H1 (cell line): Measurements from ENCODE around the gene S100A12. TPM values are rescaled to one million over a fixed set of nuclear protein-coding genes. Genes with fewer than 3 reads are reported as not detected.

Experiments
- CTCF ChIA-PET: fragments of 300-600 bp; sonication (Branson Sonifier 250); formaldehyde crosslinking; loops from one replicate; lab custom pipeline; 2021; ENCODE audit not compliant: partially characterized antibody; lab: Charles Lee
- POLR2A ChIA-PET: fragments of 300-600 bp; sonication (Branson Sonifier 250); formaldehyde crosslinking; loops from one replicate; lab custom pipeline; 2021; ENCODE audit warnings: inconsistent platforms; ENCODE audit not compliant: partially characterized antibody; lab: Charles Lee
- DNase-seq, 2 experiments: peaks; one replicate each; pipeline versions ENCODE4 v3.0.0 to v3.0.0-alpha.2; 2010 to 2022; ENCODE audit warnings: low spot score in 2 of 2, low read depth in 1 of 2, mixed read lengths in 1 of 2
- FAIRE-seq: peaks from 2 replicates; lab custom pipeline; 2011; peaks lifted over from hg19 to GRCh38; lab: Jason Lieb, UNC
- H2AFZ ChIP-seq: 2 replicates; pipeline ENCODE4 v1.8.1; 2012; ENCODE audit warnings: low read length, inconsistent platforms
- H2AK5ac ChIP-seq: 2 replicates; pipeline ENCODE4 v1.6.1; 2013; ENCODE audit warnings: low read depth, low read length
- H2BK120ac ChIP-seq: replicated peaks from 2 replicates; pipeline ENCODE3; 2013; ENCODE audit warnings: low read depth, low read length, inconsistent platforms
- H2BK12ac ChIP-seq: 2 replicates; pipeline ENCODE4 v1.6.1; 2013; ENCODE audit warnings: low read depth, low read length
- H2BK15ac ChIP-seq: 2 replicates; pipeline ENCODE4 v1.6.1; 2013; ENCODE audit warnings: low read length
- H2BK20ac ChIP-seq: 2 replicates; pipeline ENCODE4 v1.6.1; 2013; ENCODE audit warnings: low read length
- H2BK5ac ChIP-seq: 2 replicates; pipeline ENCODE4 v1.6.1; 2013; ENCODE audit warnings: low read depth, low read length
- H3K14ac ChIP-seq: 2 replicates; pipeline ENCODE4 v1.6.1; 2013; ENCODE audit warnings: inconsistent platforms; ENCODE audit not compliant: insufficient read length
- H3K18ac ChIP-seq: 2 replicates; pipeline ENCODE4 v1.6.1; 2013; ENCODE audit warnings: low read length; ENCODE audit errors: extremely low read depth
- H3K23ac ChIP-seq: 2 replicates; pipeline ENCODE4 v1.6.1; 2013; ENCODE audit warnings: inconsistent platforms; ENCODE audit not compliant: insufficient read length
- H3K23me2 ChIP-seq: 2 replicates; pipeline ENCODE4 v1.6.1; 2013; ENCODE audit warnings: low read depth, low read length
- H3K27ac ChIP-seq: 2 replicates; pipeline ENCODE4 v1.6.1; 2011; ENCODE audit warnings: low read depth, low read length, inconsistent platforms
- H3K27me3 ChIP-seq, 4 experiments: replicated peaks in 1 of 4; 1 replicate in 1 of 4; 2 replicates in 3 of 4; pipeline versions ENCODE4 v1.6.1 to v1.8.1; 2011 to 2013; ENCODE audit warnings: low read length in 3 of 4, mild to moderate bottlenecking in 3 of 4, inconsistent platforms in 2 of 4, mixed read lengths in 2 of 4, moderate library complexity in 1 of 4; ENCODE audit not compliant: control insufficient read depth in 3 of 4, insufficient read depth in 3 of 4; ENCODE audit errors: extremely low read depth in 1 of 4
- H3K36me3 ChIP-seq, 4 experiments: 2 replicates each; pipeline versions ENCODE4 v1.6.1 to v1.8.1; 2011 to 2013; ENCODE audit warnings: mild to moderate bottlenecking in 4 of 4, low read length in 3 of 4, moderate library complexity in 2 of 4, control low read depth in 1 of 4, inconsistent platforms in 1 of 4; ENCODE audit not compliant: insufficient read depth in 4 of 4, control insufficient read depth in 2 of 4
- H3K4ac ChIP-seq: replicated peaks from 2 replicates; pipeline ENCODE3; 2013; ENCODE audit warnings: low read length, low read depth, mixed read lengths, inconsistent platforms; ENCODE audit not compliant: insufficient read length
- H3K4me1 ChIP-seq, 4 experiments: replicated peaks in 1 of 4; 1 replicate in 1 of 4; 2 replicates in 3 of 4; pipeline versions ENCODE4 v1.6.1 to v1.8.1; 2011 to 2013; ENCODE audit warnings: low read length in 3 of 4, inconsistent platforms in 2 of 4, mixed read lengths in 1 of 4; ENCODE audit not compliant: insufficient read depth in 4 of 4, control insufficient read depth in 3 of 4
- H3K4me2 ChIP-seq, 2 experiments: 2 replicates each; pipeline versions ENCODE4 v1.6.1 to v1.8.1; 2011 to 2013; ENCODE audit warnings: low read depth in 2 of 2, low read length in 2 of 2, control low read depth in 1 of 2, inconsistent platforms in 1 of 2, mild to moderate bottlenecking in 1 of 2; ENCODE audit not compliant: insufficient read depth in 1 of 2
- H3K4me3 ChIP-seq, 4 experiments: fragments of 200-600, 300-600 bp in 1 of 4; sonication (generic), shearing (Covaris generic), sonication (Bioruptor Twin) in 1 of 4; 2 replicates each; pipeline versions ENCODE4 v1.5.1 to v1.8.1; 2011 to 2016; ENCODE audit warnings: low read length in 4 of 4, low read depth in 3 of 4, control low read depth in 2 of 4, inconsistent platforms in 2 of 4, mild to moderate bottlenecking in 2 of 4, mixed read lengths in 1 of 4, moderate library complexity in 1 of 4; ENCODE audit not compliant: insufficient read depth in 2 of 4; ENCODE audit errors: extremely low read depth in 1 of 4
- H3K56ac ChIP-seq: replicated peaks from 2 replicates; pipeline ENCODE3; 2013; ENCODE audit warnings: low read depth, mild to moderate bottlenecking, mixed read lengths, low read length, inconsistent platforms; ENCODE audit not compliant: insufficient read length
- H3K79me1 ChIP-seq: 2 replicates; pipeline ENCODE4 v1.6.1; 2013; ENCODE audit warnings: low read depth, low read length, control low read depth
- H3K79me2 ChIP-seq, 2 experiments: 2 replicates each; pipeline versions ENCODE4 v1.6.1 to v1.8.1; 2012 to 2013; ENCODE audit warnings: low read length in 2 of 2, mild to moderate bottlenecking in 2 of 2, inconsistent platforms in 1 of 2; ENCODE audit not compliant: insufficient read depth in 2 of 2, control insufficient read depth in 1 of 2
- H3K9ac ChIP-seq, 4 experiments: replicated peaks in 1 of 4; 1 replicate in 1 of 4; 2 replicates in 3 of 4; pipeline versions ENCODE4 v1.6.1 to v1.8.1; 2011 to 2013; ENCODE audit warnings: low read depth in 3 of 4, low read length in 3 of 4, control low read depth in 2 of 4, mild to moderate bottlenecking in 2 of 4, moderate library complexity in 2 of 4, inconsistent platforms in 1 of 4; ENCODE audit errors: extremely low read depth in 1 of 4
- H3K9me3 ChIP-seq, 2 experiments: 2 replicates each; pipeline versions ENCODE4 v1.6.1 to v1.8.1; 2012 to 2013; ENCODE audit warnings: mild to moderate bottlenecking in 2 of 2, moderate library complexity in 2 of 2, control low read depth in 1 of 2, inconsistent platforms in 1 of 2, low read depth in 1 of 2, low read length in 1 of 2, mixed read lengths in 1 of 2; ENCODE audit not compliant: insufficient read depth in 2 of 2
- H4K20me1 ChIP-seq, 2 experiments: replicated peaks in 1 of 2; 2 replicates each; pipeline versions ENCODE3 to v1.8.1; 2011 to 2013; ENCODE audit warnings: inconsistent platforms in 2 of 2, low read length in 2 of 2, mild to moderate bottlenecking in 1 of 2; ENCODE audit not compliant: insufficient read depth in 2 of 2, control insufficient read depth in 1 of 2
- H4K5ac ChIP-seq: 2 replicates; pipeline ENCODE4 v1.6.1; 2013; ENCODE audit warnings: low read length, low read depth, mixed read lengths, inconsistent platforms; ENCODE audit not compliant: insufficient read length
- H4K8ac ChIP-seq: 2 replicates; pipeline ENCODE4 v1.8.0; 2013; ENCODE audit warnings: mild to moderate bottlenecking, moderate library complexity, low read length, inconsistent platforms; ENCODE audit not compliant: insufficient read depth; ENCODE audit errors: extremely low read depth
- H4K91ac ChIP-seq: replicated peaks from 2 replicates; pipeline ENCODE3; 2013; ENCODE audit warnings: low read length, mixed read lengths, inconsistent platforms; ENCODE audit not compliant: insufficient read length
- E2F6 ChIP-seq: IDR thresholded peaks from 2 replicates; pipeline ENCODE4 v1.6.1; 2012; ENCODE audit warnings: inconsistent platforms
- EP300 ChIP-seq, 2 experiments: IDR thresholded peaks; 1 replicate in 1 of 2; 2 replicates in 1 of 2; pipeline ENCODE4 v1.6.1; 2011 to 2012; ENCODE audit warnings: low read depth in 2 of 2, low read length in 2 of 2, mild to moderate bottlenecking in 2 of 2, borderline replicate concordance in 1 of 2, inconsistent platforms in 1 of 2, moderate library complexity in 1 of 2
- RNF2 ChIP-seq: fragments of 200-900, 300-1000 bp; sonication (generic); IDR thresholded peaks from 2 replicates; pipeline ENCODE4 v1.7.1; 2016; ENCODE audit warnings: borderline replicate concordance, low read depth, mild to moderate bottlenecking, antibody characterized with exemption, low read length; ENCODE audit not compliant: poor library complexity, severe bottlenecking; ENCODE audit errors: missing control alignments
- USF2 ChIP-seq: IDR thresholded peaks from 2 replicates; pipeline ENCODE4 v1.6.1; 2011; ENCODE audit warnings: low read length, improper control_type of control experiment
- YY1 ChIP-seq: IDR thresholded peaks from 2 replicates; pipeline ENCODE4 v1.6.1; 2011; ENCODE audit warnings: low read depth, mild to moderate bottlenecking, low read length
- WGBS, 2 experiments: shearing (Covaris generic) in 1 of 2; methylation state at CpG; one replicate each; pipeline versions ENCODE4 v1.1.6 to v1.1.7; 2013 to 2015; ENCODE audit warnings: low lambda C conversion rate in 2 of 2, mixed read lengths in 2 of 2, inconsistent platforms in 1 of 2, low coverage in 1 of 2, missing lambda C conversion rate in 1 of 2; ENCODE audit not compliant: insufficient replicate concordance in 2 of 2, insufficient coverage in 1 of 2, insufficient read length in 1 of 2; ENCODE audit errors: extremely low coverage in 1 of 2, missing lambda C conversion rate in 1 of 2; 5-methylcytosine and 5-hydroxymethylcytosine counted together
- polyA plus RNA-seq, 7 experiments: library from polyadenylated mRNA; depleted of rRNA in 3 of 7; stranded (reverse) in 5 of 7; unstranded in 2 of 7; fragments of >200 nt in 5 of 7; fragments of 200-250 nt in 2 of 7; gene quantifications; 1 replicate in 5 of 7; 2 replicates in 1 of 7; 4 replicates in 1 of 7; pipeline versions ENCODE4 v1.2.1 to v1.2.3, GENCODE V29; 2011 to 2013; ENCODE audit warnings: missing spikeins in 2 of 7, mixed read lengths in 2 of 7
- total RNA-seq: library from RNA; stranded (reverse); fragmentation: NEBNext Ultra II Directional; extraction: Animal tissue kit (Norgen Biotek cat#: 25700); gene quantifications from 2 replicates; pipeline ENCODE4 v1.2.1, GENCODE V29; 2021

The S100A12 gene
- total and polyA plus RNA-seq, 2 of the 8 experiments (the other 6 are each of a cell fraction or from before 2014, with no cell fraction given): not detected

GRCh38 chr1:153340356-153340755 is 35.1 kb downstream of the S100A12 start:
- CTCF ChIA-PET: no interaction called here

More at GRCh38 chr1:153340356-153340755, 35.1 kb downstream of the S100A12 start:
- no peak overlapping the region for H3K9ac ChIP-seq
- no peak overlapping the region for H4K91ac ChIP-seq
- H3K36me3 ChIP-seq: no peaks in the 10 kb centered on the region
- peaks cover 4% of the 10 kb centered on the region in 2 experiments; a peak in 2 of 4 replicates for H3K9me3 ChIP-seq
- no peak overlapping the region for H4K8ac ChIP-seq
- H3K23me2 ChIP-seq: no peaks in the 10 kb centered on the region
- no peaks in the 10 kb centered on the region; a peak in 1 of 7 replicates for H3K4me1 ChIP-seq
- peaks cover 0 to 2% (median 0%) of the 10 kb centered on the region in 4 experiments; a peak in 1 of 7 replicates for H3K27me3 ChIP-seq
- no peak overlapping the region for H2BK15ac ChIP-seq
- H3K14ac ChIP-seq: no peak overlapping the region
- H3K56ac ChIP-seq: no peak overlapping the region
- DNase-seq (no peak), FAIRE-seq (no peak)
- no peak overlapping the region for H3K4me3 ChIP-seq
- H3K18ac ChIP-seq: no peak overlapping the region
- TF ChIP-seq EP300 (IDR thresholded peaks at IDR 0.05; ENCODE audit: borderline replicate concordance in 1 of 2, low read depth in 2 of 2, low read length in 2 of 2) (no peak), RNF2 (no peak), E2F6 (no peak), USF2 (no peak), YY1 (no peak)
- no peak overlapping the region for H2BK5ac ChIP-seq
- no peak overlapping the region for H3K27ac ChIP-seq
- H3K4ac ChIP-seq: no peak overlapping the region
- POLR2A ChIA-PET: no interaction called here
- no peak overlapping the region for H2AK5ac ChIP-seq
- H4K20me1 ChIP-seq: no peaks in the 10 kb centered on the region
- H2BK12ac ChIP-seq: no peak overlapping the region
- H3K79me1 ChIP-seq: no peaks in the 10 kb centered on the region
- no peak overlapping the region for H2AFZ ChIP-seq
- no peak overlapping the region for H4K5ac ChIP-seq
- no peak overlapping the region for H2BK120ac ChIP-seq
- H3K23ac ChIP-seq: no peak overlapping the region
- 93% methylated on average over 10 of the region's 10 CpGs; no CpG with 5 or more reads in 1 of the 2 experiments for WGBS, 2 experiments
- H3K79me2 ChIP-seq: no peaks in the 10 kb centered on the region
- no peak overlapping the region for H3K4me2 ChIP-seq
- H2BK20ac ChIP-seq: no peak overlapping the region
